Prostate gland (tissue), 2 donors: ENCODE measurements around the gene FIBCD1.

Experiments
- POLR2A ChIP-seq: fragments of 450-650 bp; IDR thresholded peaks from one replicate; pipeline ENCODE4 v1.6.1; 2016; ENCODE audit warnings: antibody characterized with exemption, mild to moderate bottlenecking
- POLR2AphosphoS5 ChIP-seq: sonication (generic); formaldehyde crosslinking; IDR thresholded peaks from one replicate; pipeline ENCODE4 v1.6.1; 2017; ENCODE audit warnings: antibody characterized with exemption
- TF ChIP-seq, protein P1 (sequence below), 4 experiments: fragments of 200-600 bp in 2 of 4; fragments of 450-650 bp in 2 of 4; sonication (generic) in 2 of 4; IDR thresholded peaks; 1 replicate in 3 of 4; 2 replicates in 1 of 4; pipeline ENCODE4 v1.5.1; 2016 to 2019; ENCODE audit warnings: antibody characterized with exemption in 4 of 4, mild to moderate bottlenecking in 2 of 4, moderate library complexity in 2 of 4

DNA sequence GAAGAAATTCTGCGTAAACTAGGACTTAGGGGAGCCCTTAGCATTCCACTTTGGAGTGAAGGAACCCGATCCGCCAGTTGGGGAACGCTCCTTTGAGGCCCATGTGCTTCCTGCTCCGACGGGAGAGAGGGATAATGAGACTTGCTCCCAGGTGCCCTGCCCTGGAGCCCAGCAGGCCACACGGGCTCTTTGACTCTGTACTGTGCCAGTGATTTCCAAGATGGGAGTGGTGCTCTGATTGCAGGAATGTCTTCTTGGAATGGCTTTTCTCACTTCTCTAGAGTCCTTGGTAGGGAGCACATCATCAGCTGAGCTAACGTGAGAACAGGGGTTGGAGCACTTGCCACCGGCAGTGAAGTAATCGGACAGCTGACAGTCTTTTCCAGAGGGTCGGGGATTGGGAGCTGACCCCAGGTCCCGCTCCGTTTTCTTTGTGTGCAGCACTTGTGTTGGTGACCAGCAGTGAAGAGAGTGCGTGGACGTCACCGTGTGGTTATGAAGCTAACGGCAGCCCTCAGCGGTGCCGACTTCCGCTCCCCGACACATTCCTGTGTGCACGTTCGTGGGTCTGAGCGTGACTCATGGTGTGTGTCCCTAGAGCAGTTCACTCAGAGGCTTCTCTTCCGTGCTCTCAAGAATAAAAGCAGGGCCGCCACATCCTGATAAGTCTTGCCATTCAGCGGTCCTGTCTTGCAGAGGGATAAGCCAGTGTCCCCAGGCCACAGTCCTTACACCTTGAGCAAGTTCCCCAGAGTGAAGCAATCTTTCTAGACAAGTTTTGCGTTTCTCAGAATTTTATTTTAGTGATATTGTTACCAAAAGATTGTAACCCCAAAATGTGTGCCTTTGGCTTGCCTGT, 78.4 kb downstream of the FIBCD1 start:
- TF ChIP-seq, protein P1, sequence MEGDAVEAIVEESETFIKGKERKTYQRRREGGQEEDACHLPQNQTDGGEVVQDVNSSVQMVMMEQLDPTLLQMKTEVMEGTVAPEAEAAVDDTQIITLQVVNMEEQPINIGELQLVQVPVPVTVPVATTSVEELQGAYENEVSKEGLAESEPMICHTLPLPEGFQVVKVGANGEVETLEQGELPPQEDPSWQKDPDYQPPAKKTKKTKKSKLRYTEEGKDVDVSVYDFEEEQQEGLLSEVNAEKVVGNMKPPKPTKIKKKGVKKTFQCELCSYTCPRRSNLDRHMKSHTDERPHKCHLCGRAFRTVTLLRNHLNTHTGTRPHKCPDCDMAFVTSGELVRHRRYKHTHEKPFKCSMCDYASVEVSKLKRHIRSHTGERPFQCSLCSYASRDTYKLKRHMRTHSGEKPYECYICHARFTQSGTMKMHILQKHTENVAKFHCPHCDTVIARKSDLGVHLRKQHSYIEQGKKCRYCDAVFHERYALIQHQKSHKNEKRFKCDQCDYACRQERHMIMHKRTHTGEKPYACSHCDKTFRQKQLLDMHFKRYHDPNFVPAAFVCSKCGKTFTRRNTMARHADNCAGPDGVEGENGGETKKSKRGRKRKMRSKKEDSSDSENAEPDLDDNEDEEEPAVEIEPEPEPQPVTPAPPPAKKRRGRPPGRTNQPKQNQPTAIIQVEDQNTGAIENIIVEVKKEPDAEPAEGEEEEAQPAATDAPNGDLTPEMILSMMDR (IDR thresholded peaks at IDR 0.05), result peak in 3 of 4 experiments; percentile 14 to 47 (median 43)
- TF ChIP-seq POLR2A (no peak), POLR2AphosphoS5 (peak; percentile 51)
